GM19193 (cell line): ENCODE data around the gene BAHD1.

Experiments
- POLR2A ChIP-seq: IDR thresholded peaks from 4 replicates; pipeline ENCODE4 v1.6.1; 2011; ENCODE audit not compliant: insufficient read depth, insufficient read length; ENCODE audit errors: extremely low read depth

The BAHD1 gene

GRCh38 chr15:40454904-40455391 is 14.2 kb downstream of the BAHD1 start:
- TF ChIP-seq POLR2A, result no peak

GRCh38 chr15:40456299-40456712 is 15.6 kb downstream of the BAHD1 start:
- TF ChIP-seq POLR2A, result no peak

GRCh38 chr15:40456738-40457137 is 16.0 kb downstream of the BAHD1 start:
- no peak for TF ChIP-seq POLR2A

GRCh38 chr15:40458495-40459371 is 18.0 kb downstream of the BAHD1 start:
- TF ChIP-seq POLR2A, result no peak

GRCh38 chr15:40459391-40460015 is 18.8 kb downstream of the BAHD1 start:
- TF ChIP-seq POLR2A, result no peak

- TF ChIP-seq POLR2A, result no peak
These were observed 19.7 kb downstream of the BAHD1 start for GRCh38 chr15:40460404-40460803.

GRCh38 chr15:40461958-40462357 is 21.2 kb downstream of the BAHD1 start:
- no peak for TF ChIP-seq POLR2A

- no peak for TF ChIP-seq POLR2A
These were observed 22.5 kb downstream of the BAHD1 start for GRCh38 chr15:40463279-40463678.

GRCh38 chr15:40463886-40464545 is 23.3 kb downstream of the BAHD1 start:
- TF ChIP-seq POLR2A, result no peak

- TF ChIP-seq POLR2A, result no peak
These were observed 23.9 kb downstream of the BAHD1 start for GRCh38 chr15:40464595-40465185.

- no peak for TF ChIP-seq POLR2A
These were observed 25.2 kb downstream of the BAHD1 start for GRCh38 chr15:40465939-40466338.

GRCh38 chr15:40466426-40467260 is 25.9 kb downstream of the BAHD1 start:
- no peak for TF ChIP-seq POLR2A

GRCh38 chr15:40467261-40467615 is 26.5 kb downstream of the BAHD1 start:
- no peak for TF ChIP-seq POLR2A

- no peak for TF ChIP-seq POLR2A
These were observed 28.2 kb downstream of the BAHD1 start for GRCh38 chr15:40468898-40469331.

- TF ChIP-seq POLR2A, result no peak
These were observed 29.1 kb downstream of the BAHD1 start for GRCh38 chr15:40469776-40470390.
